ENCODE data around the gene MAPKAPK5. TPM values are rescaled to one million over a fixed set of nuclear protein-coding genes. Genes with fewer than 3 reads are reported as not detected.
"Not testable (repeated sequence)": the region's sequence is repeated elsewhere in the genome, so short reads cannot be mapped to it uniquely, and the experiment has no call there.

The MAPKAPK5 gene
- total RNA-seq, 1 donor from 2014 or later, result 30.1 TPM

DNA sequence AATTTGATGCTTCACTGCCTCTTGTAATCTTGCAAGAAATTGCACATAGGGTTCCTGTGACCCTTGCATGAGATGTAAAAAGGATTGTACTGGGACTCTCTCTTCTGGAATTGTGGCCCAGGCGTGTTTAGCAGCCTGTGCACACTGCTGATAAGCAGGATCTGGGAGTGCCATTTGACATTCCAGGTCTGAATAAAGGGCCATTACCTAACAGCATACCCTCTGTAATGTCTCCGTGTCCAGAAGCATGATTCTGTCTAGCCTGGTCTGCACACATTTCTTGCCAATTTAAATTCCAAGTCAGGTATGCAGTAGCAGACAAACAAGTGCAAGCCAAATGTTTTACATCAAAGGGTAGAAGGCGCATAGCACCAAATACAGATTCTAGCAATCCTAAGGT, 18.1 kb upstream of the MAPKAPK5 start:
- H3K27me3 Mint-ChIP-seq (ENCODE audit: low read depth), result peaks cover 35% of the 10 kb centered on the region
- TF ChIP-seq, protein P1, sequence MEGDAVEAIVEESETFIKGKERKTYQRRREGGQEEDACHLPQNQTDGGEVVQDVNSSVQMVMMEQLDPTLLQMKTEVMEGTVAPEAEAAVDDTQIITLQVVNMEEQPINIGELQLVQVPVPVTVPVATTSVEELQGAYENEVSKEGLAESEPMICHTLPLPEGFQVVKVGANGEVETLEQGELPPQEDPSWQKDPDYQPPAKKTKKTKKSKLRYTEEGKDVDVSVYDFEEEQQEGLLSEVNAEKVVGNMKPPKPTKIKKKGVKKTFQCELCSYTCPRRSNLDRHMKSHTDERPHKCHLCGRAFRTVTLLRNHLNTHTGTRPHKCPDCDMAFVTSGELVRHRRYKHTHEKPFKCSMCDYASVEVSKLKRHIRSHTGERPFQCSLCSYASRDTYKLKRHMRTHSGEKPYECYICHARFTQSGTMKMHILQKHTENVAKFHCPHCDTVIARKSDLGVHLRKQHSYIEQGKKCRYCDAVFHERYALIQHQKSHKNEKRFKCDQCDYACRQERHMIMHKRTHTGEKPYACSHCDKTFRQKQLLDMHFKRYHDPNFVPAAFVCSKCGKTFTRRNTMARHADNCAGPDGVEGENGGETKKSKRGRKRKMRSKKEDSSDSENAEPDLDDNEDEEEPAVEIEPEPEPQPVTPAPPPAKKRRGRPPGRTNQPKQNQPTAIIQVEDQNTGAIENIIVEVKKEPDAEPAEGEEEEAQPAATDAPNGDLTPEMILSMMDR (IDR thresholded peaks at IDR 0.05), result no peak
- no peak overlapping the region for H3K27ac Mint-ChIP-seq (ENCODE audit: unreplicated experiment)

DNA sequence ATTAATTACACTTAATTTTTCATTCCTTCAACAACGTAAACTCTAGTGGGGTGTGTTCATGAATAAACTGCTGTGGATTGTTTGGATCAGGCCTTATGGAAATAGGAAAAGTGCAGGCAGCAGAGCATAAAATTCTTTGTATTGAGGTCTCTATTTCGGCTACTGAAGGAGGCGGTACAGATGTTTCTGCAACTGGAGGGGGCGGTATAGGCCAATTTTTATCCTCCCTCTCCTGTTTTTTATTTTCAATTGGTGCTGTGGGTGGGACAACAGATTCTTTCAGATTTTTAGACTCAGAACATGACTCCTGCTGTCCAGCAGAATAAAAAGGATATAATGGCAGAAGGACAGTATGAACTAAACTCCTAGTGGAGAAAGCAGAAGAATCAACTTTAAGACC, 17.7 kb upstream of the MAPKAPK5 start:
- DNase-seq (ENCODE audit: low spot score); H3K9me3 Mint-ChIP-seq (ENCODE audit: low read depth); H3K4me3 Mint-ChIP-seq (ENCODE audit: unreplicated experiment); H3K27ac Mint-ChIP-seq (ENCODE audit: unreplicated experiment); H3K36me3 Mint-ChIP-seq (ENCODE audit: low read depth); H3K4me1 Mint-ChIP-seq (ENCODE audit: low read depth): not testable (repeated sequence)
- H3K27me3 Mint-ChIP-seq (ENCODE audit: low read depth), result peaks cover 35% of the 10 kb centered on the region
- TF ChIP-seq, protein P1 (IDR thresholded peaks at IDR 0.05), result peak; percentile 72

More for the DNA sequence above, 18.1 kb upstream of the MAPKAPK5 start:
- Mint-ChIP-seq H3K4me3 (ENCODE audit: unreplicated experiment) (no peak overlapping the region), H3K36me3 (ENCODE audit: low read depth) (no peaks in the 10 kb centered on the region), H3K9me3 (ENCODE audit: low read depth) (no peaks in the 10 kb centered on the region), H3K4me1 (ENCODE audit: low read depth) (no peaks in the 10 kb centered on the region)
- DNase-seq (ENCODE audit: low spot score), result no peak

DNA sequence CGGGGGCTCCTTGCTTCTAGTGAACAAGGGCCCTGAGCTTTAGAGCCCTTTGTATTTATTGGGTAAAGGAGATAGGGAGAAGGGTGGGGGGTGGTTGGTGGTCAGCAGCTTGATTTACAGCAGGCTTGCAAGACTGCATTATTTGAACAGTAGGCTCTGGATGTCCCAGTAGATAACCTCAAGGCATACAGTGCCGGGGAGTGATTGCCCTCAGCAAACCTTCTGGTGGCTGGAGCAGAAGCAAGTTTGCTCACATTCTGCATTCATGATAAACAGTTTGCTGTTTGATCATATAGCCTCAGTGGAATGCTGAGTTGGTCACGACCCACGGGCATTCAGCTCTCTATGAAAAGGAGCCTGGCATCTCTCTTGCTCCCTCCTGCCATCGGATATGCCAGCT, 16.5 kb upstream of the MAPKAPK5 start:
- TF ChIP-seq, protein P1 (IDR thresholded peaks at IDR 0.05), result no peak
- Mint-ChIP-seq H3K9me3 (ENCODE audit: low read depth) (no peaks in the 10 kb centered on the region), H3K27me3 (ENCODE audit: low read depth) (peaks cover 32% of the 10 kb centered on the region), H3K27ac (ENCODE audit: unreplicated experiment) (no peak overlapping the region), H3K4me3 (ENCODE audit: unreplicated experiment) (no peak overlapping the region), H3K4me1 (ENCODE audit: low read depth) (no peaks in the 10 kb centered on the region), H3K36me3 (ENCODE audit: low read depth) (no peaks in the 10 kb centered on the region)
- no peak for DNase-seq (ENCODE audit: low spot score)

DNA sequence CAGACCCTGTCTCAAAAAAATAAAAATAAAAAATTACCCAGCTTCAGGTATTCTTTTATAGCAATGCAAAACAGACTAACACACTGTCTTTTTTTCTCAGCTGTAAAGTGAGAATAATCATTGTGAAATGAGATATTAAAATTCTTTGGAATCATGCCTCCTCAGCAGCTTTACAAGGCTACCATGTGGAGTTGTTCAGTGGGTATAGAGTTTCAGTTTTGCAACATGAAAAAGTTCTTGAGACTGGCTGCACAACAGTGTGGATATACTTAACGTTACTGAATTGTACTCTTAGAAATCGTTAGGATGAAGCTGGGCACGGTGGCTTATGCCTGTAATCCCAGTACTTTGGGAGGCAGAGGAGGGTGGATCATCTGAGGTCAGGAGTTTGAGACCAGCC, 15.7 kb upstream of the MAPKAPK5 start:
- TF ChIP-seq, protein P1 (IDR thresholded peaks at IDR 0.05), result no peak
- Mint-ChIP-seq H3K4me3 (ENCODE audit: unreplicated experiment) (no peak overlapping the region), H3K36me3 (ENCODE audit: low read depth) (no peaks in the 10 kb centered on the region), H3K27me3 (ENCODE audit: low read depth) (peaks cover 26% of the 10 kb centered on the region), H3K27ac (ENCODE audit: unreplicated experiment) (no peak overlapping the region), H3K9me3 (ENCODE audit: low read depth) (no peaks in the 10 kb centered on the region), H3K4me1 (ENCODE audit: low read depth) (no peaks in the 10 kb centered on the region)
- no peak for DNase-seq (ENCODE audit: low spot score)

DNA sequence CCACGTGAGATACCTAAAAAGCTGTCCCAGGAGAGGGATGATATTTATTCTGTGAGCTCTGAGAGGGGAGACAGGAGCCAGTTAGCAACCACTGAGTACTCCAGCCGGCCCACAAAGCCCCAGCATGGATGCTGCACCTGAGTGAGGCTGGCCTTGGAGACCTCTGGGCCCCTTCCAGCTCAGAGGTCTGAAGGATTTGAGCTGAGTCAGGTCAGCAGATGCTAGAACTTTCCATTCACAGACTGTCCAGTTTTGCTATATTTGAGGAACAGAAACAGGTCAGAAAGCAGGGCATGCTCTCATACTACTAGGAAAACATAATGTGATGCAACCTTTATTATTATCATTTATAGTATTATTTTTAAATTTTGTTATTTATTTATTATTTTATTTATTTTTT, 15.0 kb upstream of the MAPKAPK5 start:
- no peaks in the 10 kb centered on the region for H3K9me3 Mint-ChIP-seq (ENCODE audit: low read depth)
- H3K27ac Mint-ChIP-seq (ENCODE audit: unreplicated experiment), result no peak overlapping the region
- TF ChIP-seq, protein P1 (IDR thresholded peaks at IDR 0.05), result no peak
- no peak for DNase-seq (ENCODE audit: low spot score)
- no peak overlapping the region for H3K4me3 Mint-ChIP-seq (ENCODE audit: unreplicated experiment)
- H3K36me3 Mint-ChIP-seq (ENCODE audit: low read depth), result no peaks in the 10 kb centered on the region
- H3K27me3 Mint-ChIP-seq (ENCODE audit: low read depth), result peaks cover 20% of the 10 kb centered on the region
- no peaks in the 10 kb centered on the region for H3K4me1 Mint-ChIP-seq (ENCODE audit: low read depth)
